ENCODE measurements around the gene CUEDC1.

The CUEDC1 gene

DNA sequence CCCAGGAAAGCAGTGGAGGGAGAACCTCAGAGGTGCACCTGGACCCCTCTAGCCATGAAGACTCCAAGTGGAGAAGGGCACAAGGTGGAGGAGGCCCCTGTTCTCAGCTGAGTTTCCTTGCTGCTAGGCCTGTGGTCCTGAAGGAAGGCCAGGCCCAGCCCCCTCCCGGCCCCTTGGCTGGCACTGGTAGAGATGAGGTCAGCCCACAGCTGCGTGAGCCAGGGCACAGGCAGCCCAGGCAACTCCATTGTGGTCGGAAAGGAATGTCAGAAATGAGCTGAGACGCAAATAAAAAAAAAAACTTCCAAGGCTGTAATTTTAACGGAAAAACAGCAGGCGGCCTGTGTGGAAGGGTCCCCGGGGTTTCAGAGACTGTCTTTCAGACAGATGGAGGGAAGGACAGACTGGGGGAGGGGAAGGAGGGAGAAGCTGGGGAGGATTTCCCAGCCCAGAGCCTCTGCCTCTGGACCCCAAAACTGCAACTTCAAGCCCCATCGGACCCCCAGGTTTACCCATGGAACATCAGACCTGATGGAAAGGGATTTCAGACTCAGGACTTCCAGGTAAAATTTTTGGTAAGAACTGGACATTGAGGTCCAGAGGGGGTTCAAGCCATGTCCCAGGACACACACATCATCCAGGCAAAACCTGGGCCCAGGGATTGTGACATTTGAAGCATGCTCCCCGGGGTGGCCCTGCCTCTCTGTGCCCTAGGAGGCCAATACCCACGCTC, 79.8 kb downstream of the CUEDC1 start:
- H3K4me3 ChIP-seq (ENCODE audit: low read depth, low read length): no peak overlapping the region
- H3K9ac ChIP-seq: no peak overlapping the region

DNA sequence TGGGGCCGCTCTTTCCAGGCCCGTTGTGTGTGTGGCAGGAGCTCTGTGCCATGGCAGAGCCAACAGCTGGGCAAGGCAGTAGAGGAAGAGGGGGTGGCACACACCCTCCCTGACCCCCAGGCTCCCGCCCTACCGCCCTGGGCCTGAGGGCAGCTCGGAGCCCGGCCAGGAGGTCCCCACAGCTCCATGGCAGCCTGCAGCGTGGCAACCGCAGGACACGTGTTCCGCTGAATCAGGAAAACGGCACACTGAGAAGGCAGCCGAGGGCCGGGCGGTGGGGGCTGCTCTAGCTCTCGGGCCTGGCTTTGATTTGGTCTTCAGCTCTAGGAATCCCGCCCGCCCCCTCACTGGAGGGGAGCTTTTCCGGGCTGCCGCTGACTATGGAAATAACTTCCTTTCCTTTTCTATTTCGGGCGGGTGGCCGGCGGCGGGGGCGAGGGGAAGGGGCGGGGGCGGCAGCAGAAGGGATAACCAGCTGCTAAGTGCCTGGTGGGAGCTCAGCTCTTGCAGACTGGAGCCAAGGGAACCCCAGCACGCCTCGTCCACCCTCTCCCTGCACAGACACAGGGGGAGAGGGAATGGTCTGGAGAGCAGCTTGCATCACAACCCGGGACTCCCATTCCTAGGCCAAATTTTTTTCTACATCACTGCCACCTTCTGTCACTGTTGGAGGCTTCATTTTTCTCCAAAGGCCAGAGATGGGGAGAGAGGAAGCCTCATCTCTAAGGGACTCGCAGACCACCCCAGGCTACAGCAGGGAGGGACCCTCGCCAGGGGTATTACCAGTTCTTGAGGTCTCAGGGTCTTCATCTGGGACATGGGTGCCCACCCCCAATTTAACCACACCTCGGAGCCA, 80.5 kb downstream of the CUEDC1 start:
- TF ChIP-seq, protein P1, sequence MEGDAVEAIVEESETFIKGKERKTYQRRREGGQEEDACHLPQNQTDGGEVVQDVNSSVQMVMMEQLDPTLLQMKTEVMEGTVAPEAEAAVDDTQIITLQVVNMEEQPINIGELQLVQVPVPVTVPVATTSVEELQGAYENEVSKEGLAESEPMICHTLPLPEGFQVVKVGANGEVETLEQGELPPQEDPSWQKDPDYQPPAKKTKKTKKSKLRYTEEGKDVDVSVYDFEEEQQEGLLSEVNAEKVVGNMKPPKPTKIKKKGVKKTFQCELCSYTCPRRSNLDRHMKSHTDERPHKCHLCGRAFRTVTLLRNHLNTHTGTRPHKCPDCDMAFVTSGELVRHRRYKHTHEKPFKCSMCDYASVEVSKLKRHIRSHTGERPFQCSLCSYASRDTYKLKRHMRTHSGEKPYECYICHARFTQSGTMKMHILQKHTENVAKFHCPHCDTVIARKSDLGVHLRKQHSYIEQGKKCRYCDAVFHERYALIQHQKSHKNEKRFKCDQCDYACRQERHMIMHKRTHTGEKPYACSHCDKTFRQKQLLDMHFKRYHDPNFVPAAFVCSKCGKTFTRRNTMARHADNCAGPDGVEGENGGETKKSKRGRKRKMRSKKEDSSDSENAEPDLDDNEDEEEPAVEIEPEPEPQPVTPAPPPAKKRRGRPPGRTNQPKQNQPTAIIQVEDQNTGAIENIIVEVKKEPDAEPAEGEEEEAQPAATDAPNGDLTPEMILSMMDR (IDR thresholded peaks at IDR 0.05): no peak
- Histone ChIP-seq H3K27me3 (ENCODE audit: control insufficient read depth, insufficient read depth, low read length) (no peaks in the 10 kb centered on the region), H3K79me2 (no peaks in the 10 kb centered on the region), H3K36me3 (ENCODE audit: control insufficient read depth, insufficient read depth, low read length) (no peaks in the 10 kb centered on the region), H3K9me3 (ENCODE audit: control insufficient read depth, low read length) (no peaks in the 10 kb centered on the region), H3K4me3 (ENCODE audit: low read depth, low read length) (no peak overlapping the region), H3K4me2 (ENCODE audit: low read length) (no peak overlapping the region), H3K9ac (no peak overlapping the region), H2AFZ (peak overlapping the region; percentile 91), H3K4me1 (peaks cover 24% of the 10 kb centered on the region), H3K27ac (peak overlapping the region; percentile 76)

More for the DNA sequence above, 79.8 kb downstream of the CUEDC1 start:
- TF ChIP-seq, protein P1 (IDR thresholded peaks at IDR 0.05): peak; percentile 45
- H2AFZ ChIP-seq: peak overlapping the region; percentile 91
- H3K27me3 ChIP-seq (ENCODE audit: control insufficient read depth, insufficient read depth, low read length): no peaks in the 10 kb centered on the region
- no peaks in the 10 kb centered on the region for H3K9me3 ChIP-seq (ENCODE audit: control insufficient read depth, low read length)
- peak overlapping the region; percentile 76 for H3K27ac ChIP-seq
- no peaks in the 10 kb centered on the region for H3K79me2 ChIP-seq
- no peak overlapping the region for H3K4me2 ChIP-seq (ENCODE audit: low read length)
- no peaks in the 10 kb centered on the region for H3K36me3 ChIP-seq (ENCODE audit: control insufficient read depth, insufficient read depth, low read length)
- H3K4me1 ChIP-seq: peaks cover 30% of the 10 kb centered on the region

DNA sequence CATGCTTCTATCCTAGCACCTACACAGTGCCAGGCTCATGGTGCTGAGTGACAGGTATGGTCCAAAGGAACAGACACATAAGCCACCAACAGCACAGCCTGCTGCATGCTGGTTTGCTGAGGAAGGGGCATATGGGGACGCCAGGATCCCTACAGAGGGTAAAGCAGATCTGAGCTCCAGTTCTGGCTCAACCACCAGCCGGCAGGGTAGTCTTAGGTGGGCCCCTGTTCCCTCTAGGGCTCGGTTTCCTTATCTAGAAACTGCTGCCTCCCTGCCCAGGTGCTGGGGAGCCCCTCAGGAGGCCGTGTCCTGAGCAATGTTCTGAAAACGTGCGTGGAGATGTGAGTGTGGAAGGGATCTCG, 81.2 kb downstream of the CUEDC1 start:
- H2AFZ ChIP-seq: peak overlapping the region; percentile 91
- H3K36me3 ChIP-seq (ENCODE audit: control insufficient read depth, insufficient read depth, low read length): no peaks in the 10 kb centered on the region
- TF ChIP-seq, protein P1 (IDR thresholded peaks at IDR 0.05): no peak
- no peak overlapping the region for H3K9ac ChIP-seq
- no peaks in the 10 kb centered on the region for H3K27me3 ChIP-seq (ENCODE audit: control insufficient read depth, insufficient read depth, low read length)
- H3K27ac ChIP-seq: peak overlapping the region; percentile 41
- H3K4me2 ChIP-seq (ENCODE audit: low read length): no peak overlapping the region
- H3K4me1 ChIP-seq: peaks cover 18% of the 10 kb centered on the region
- no peaks in the 10 kb centered on the region for H3K9me3 ChIP-seq (ENCODE audit: control insufficient read depth, low read length)
- no peak overlapping the region for H3K4me3 ChIP-seq (ENCODE audit: low read depth, low read length)
- no peaks in the 10 kb centered on the region for H3K79me2 ChIP-seq

DNA sequence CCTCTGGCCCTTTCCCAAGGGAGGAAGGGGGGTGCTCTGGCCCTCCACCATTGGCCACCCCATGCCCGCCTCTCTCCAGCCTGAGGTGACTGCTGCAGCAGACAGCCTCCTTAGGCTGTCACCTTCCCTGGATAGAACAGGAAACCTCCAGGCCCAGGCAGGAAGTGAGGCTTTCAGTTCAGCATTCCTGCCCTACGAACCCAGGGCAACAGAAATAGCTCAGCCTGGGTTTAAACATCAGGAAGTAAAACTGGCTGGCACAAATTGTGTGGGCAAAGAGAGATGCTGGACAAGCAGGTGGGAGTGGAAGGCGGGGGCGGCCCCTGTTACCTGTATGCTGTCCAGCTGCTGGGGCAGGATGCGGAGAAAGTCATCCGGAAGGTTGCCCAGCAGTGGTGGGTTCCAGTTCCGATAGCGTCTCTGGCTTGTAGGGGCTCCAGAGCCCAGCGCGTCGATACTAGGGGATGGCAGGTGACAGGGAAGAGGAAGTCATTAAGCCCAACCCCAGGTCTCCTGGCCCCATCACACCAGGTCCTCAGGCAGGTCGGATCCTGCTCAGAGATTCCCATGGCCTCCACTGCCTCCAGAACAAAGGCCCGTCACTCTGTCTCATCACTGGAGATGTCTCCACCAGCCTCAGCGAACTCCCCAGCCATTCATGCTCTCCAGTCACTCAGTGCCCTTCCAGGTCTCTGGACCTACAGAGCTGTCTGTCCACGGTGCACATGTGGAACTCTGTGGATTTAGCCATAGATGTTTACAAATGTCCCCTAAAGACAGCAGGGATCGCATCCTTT, 81.8 kb downstream of the CUEDC1 start:
- no peak overlapping the region for H3K9ac ChIP-seq
- no peak overlapping the region for H3K4me2 ChIP-seq (ENCODE audit: low read length)
- no peak overlapping the region for H2AFZ ChIP-seq
- H3K4me3 ChIP-seq (ENCODE audit: low read depth, low read length): no peak overlapping the region
- H3K79me2 ChIP-seq: no peaks in the 10 kb centered on the region
- no peak overlapping the region for H3K27ac ChIP-seq
- peaks cover 14% of the 10 kb centered on the region for H3K4me1 ChIP-seq
- H3K9me3 ChIP-seq (ENCODE audit: control insufficient read depth, low read length): no peaks in the 10 kb centered on the region
- H3K36me3 ChIP-seq (ENCODE audit: control insufficient read depth, insufficient read depth, low read length): no peaks in the 10 kb centered on the region
- TF ChIP-seq, protein P1 (IDR thresholded peaks at IDR 0.05): no peak
- no peaks in the 10 kb centered on the region for H3K27me3 ChIP-seq (ENCODE audit: control insufficient read depth, insufficient read depth, low read length)

Data from parathyroid adenoma (tissue), 2 donors.